HG02759 (cell line): ENCODE data around the gene CCIN.
"Not testable (repeated sequence)": the region's sequence is repeated elsewhere in the genome, so short reads cannot be mapped to it uniquely, and the experiment has no call there.

Source experiments
- ATAC-seq: cut with Tn5 transposase; IDR thresholded peaks from one replicate; pipeline ENCODE4 v1.9.1; 2021; ENCODE audit warnings: mild to moderate bottlenecking, moderate library complexity; ENCODE audit not compliant: unreplicated experiment

The CCIN gene

GRCh38 chr9:36169166-36169565 is at the start of gene CCIN:
Gene CCIN, plus strand, starts transcription at chr9:36169388. Its CDS starts 115 bp downstream, at chr9:36169503.
- ATAC-seq = no peak

- ATAC-seq = no peak
Observed at GRCh38 chr9:36119476-36119875, 49.7 kb upstream of the CCIN start.

GRCh38 chr9:36120705-36121104 is 48.5 kb upstream of the CCIN start:
- no peak for ATAC-seq

GRCh38 chr9:36121971-36122370 is 47.2 kb upstream of the CCIN start:
- ATAC-seq = no peak

- ATAC-seq = no peak
Observed at GRCh38 chr9:36123515-36123914, 45.7 kb upstream of the CCIN start.

GRCh38 chr9:36125062-36125855 is 43.9 kb upstream of the CCIN start:
- ATAC-seq = no peak

GRCh38 chr9:36126016-36126730 is 43.0 kb upstream of the CCIN start:
- ATAC-seq = no peak

- ATAC-seq = no peak
Observed at GRCh38 chr9:36127652-36128244, 41.4 kb upstream of the CCIN start.

- no peak for ATAC-seq
Observed at GRCh38 chr9:36128349-36128748, 40.8 kb upstream of the CCIN start.

- no peak for ATAC-seq
Observed at GRCh38 chr9:36129139-36129538, 40.0 kb upstream of the CCIN start.

GRCh38 chr9:36131666-36132065 is 37.5 kb upstream of the CCIN start:
- not testable (repeated sequence) for ATAC-seq

- no peak for ATAC-seq
Observed at GRCh38 chr9:36132086-36132485, 37.1 kb upstream of the CCIN start.

- ATAC-seq = no peak
Observed at GRCh38 chr9:36134761-36135505, 34.3 kb upstream of the CCIN start.

GRCh38 chr9:36135741-36136271 is 33.4 kb upstream of the CCIN start:
- ATAC-seq = no peak

GRCh38 chr9:36136272-36136893 is 32.8 kb upstream of the CCIN start, which contains the start of gene GLIPR2:
Gene GLIPR2, plus strand, starts transcription at chr9:36136733. Its CDS starts 46 bp downstream, at chr9:36136779.
- ATAC-seq = peak; percentile 97

GRCh38 chr9:36136894-36137391 is 32.2 kb upstream of the CCIN start:
- ATAC-seq = no peak

- ATAC-seq = no peak
Observed at GRCh38 chr9:36137392-36138004, 31.7 kb upstream of the CCIN start.

- no peak for ATAC-seq
Observed at GRCh38 chr9:36138496-36138895, 30.7 kb upstream of the CCIN start.

- ATAC-seq = no peak
Observed at GRCh38 chr9:36138901-36139300, 30.3 kb upstream of the CCIN start.
